ENCODE measurements around the gene APLP2.

DNA sequence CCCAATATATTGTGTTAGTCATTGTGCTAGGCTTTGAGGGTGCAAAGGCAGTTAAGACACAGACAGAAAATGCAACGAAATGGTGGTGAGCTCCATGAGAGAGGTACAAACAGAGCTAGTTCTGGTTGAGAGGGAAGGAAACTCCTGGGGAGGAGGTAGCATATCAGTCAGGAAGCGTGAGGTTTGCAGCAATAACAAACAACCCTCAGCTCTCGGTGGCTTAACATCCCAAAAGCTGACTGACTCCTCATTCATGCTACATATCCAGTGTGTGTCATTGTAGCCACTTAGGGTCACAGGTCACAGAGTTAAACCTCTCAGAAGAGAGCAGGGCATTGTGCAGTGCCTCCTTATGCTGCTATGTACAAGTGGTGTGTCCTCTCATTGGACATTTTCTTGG is 88.1 kb downstream of the APLP2 start:
- TF ChIP-seq EZH2 (IDR thresholded peaks at IDR 0.05; ENCODE audit: borderline replicate concordance) = no peak
- TF ChIP-seq, protein P1, sequence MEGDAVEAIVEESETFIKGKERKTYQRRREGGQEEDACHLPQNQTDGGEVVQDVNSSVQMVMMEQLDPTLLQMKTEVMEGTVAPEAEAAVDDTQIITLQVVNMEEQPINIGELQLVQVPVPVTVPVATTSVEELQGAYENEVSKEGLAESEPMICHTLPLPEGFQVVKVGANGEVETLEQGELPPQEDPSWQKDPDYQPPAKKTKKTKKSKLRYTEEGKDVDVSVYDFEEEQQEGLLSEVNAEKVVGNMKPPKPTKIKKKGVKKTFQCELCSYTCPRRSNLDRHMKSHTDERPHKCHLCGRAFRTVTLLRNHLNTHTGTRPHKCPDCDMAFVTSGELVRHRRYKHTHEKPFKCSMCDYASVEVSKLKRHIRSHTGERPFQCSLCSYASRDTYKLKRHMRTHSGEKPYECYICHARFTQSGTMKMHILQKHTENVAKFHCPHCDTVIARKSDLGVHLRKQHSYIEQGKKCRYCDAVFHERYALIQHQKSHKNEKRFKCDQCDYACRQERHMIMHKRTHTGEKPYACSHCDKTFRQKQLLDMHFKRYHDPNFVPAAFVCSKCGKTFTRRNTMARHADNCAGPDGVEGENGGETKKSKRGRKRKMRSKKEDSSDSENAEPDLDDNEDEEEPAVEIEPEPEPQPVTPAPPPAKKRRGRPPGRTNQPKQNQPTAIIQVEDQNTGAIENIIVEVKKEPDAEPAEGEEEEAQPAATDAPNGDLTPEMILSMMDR (IDR thresholded peaks at IDR 0.05; ENCODE audit: poor library complexity) = no peak
- no peak for TF ChIP-seq EZH2phosphoT487 (IDR thresholded peaks at IDR 0.05; ENCODE audit: low read depth, severe bottlenecking, unreplicated experiment)

Data from hepatocyte (in vitro differentiated cells).